Measurements from ENCODE around the gene SLC6A6. TPM values are rescaled to one million over a fixed set of nuclear protein-coding genes. Genes with fewer than 3 reads are reported as not detected.

The SLC6A6 gene
- polyA plus RNA-seq, 4 donors: 16.0 to 26.0 (median 21.2) TPM

- DNase-seq (ENCODE audit: low read depth in 4 of 4, low spot score in 2 of 4): no peak
Observed at GRCh38 chr3:14463330-14464140, 61.1 kb downstream of the SLC6A6 start.

GRCh38 chr3:14464141-14464465 is 61.7 kb downstream of the SLC6A6 start:
- DNase-seq (ENCODE audit: low read depth in 4 of 4, low spot score in 2 of 4): no peak

GRCh38 chr3:14464521-14464920 is 62.1 kb downstream of the SLC6A6 start:
- no peak for DNase-seq (ENCODE audit: low read depth in 4 of 4, low spot score in 2 of 4)

- no peak for DNase-seq (ENCODE audit: low read depth in 4 of 4, low spot score in 2 of 4)
Observed at GRCh38 chr3:14465425-14465824, 63.0 kb downstream of the SLC6A6 start.

GRCh38 chr3:14466179-14466903 is 63.9 kb downstream of the SLC6A6 start:
- no peak for DNase-seq (ENCODE audit: low read depth in 4 of 4, low spot score in 2 of 4)

- DNase-seq (ENCODE audit: low read depth in 4 of 4, low spot score in 2 of 4): no peak
Observed at GRCh38 chr3:14467814-14468620, 65.6 kb downstream of the SLC6A6 start.

- no peak for DNase-seq (ENCODE audit: low read depth in 4 of 4, low spot score in 2 of 4)
Observed at GRCh38 chr3:14468621-14468981, 66.2 kb downstream of the SLC6A6 start.

- no peak for DNase-seq (ENCODE audit: low read depth in 4 of 4, low spot score in 2 of 4)
Observed at GRCh38 chr3:14470461-14470860, 68.1 kb downstream of the SLC6A6 start.

- DNase-seq (ENCODE audit: low read depth in 4 of 4, low spot score in 2 of 4): no peak
Observed at GRCh38 chr3:14471016-14471415, 68.6 kb downstream of the SLC6A6 start.

GRCh38 chr3:14471690-14472089 is 69.3 kb downstream of the SLC6A6 start:
- DNase-seq (ENCODE audit: low read depth in 4 of 4, low spot score in 2 of 4): no peak

GRCh38 chr3:14472471-14473351 is 70.3 kb downstream of the SLC6A6 start:
- DNase-seq (ENCODE audit: low read depth in 4 of 4, low spot score in 2 of 4): no peak

- peak in 1 of 4 donors; percentile 70 for DNase-seq (ENCODE audit: low read depth in 4 of 4, low spot score in 2 of 4)
Observed at GRCh38 chr3:14473411-14473891, 71.0 kb downstream of the SLC6A6 start.

- DNase-seq (ENCODE audit: low read depth in 4 of 4, low spot score in 2 of 4): no peak
Observed at GRCh38 chr3:14474363-14475081, 72.1 kb downstream of the SLC6A6 start.

GRCh38 chr3:14475621-14476020 is 73.2 kb downstream of the SLC6A6 start:
- DNase-seq (ENCODE audit: low read depth in 4 of 4, low spot score in 2 of 4): no peak

- DNase-seq (ENCODE audit: low read depth in 4 of 4, low spot score in 2 of 4): no peak
Observed at GRCh38 chr3:14476583-14477265, 74.3 kb downstream of the SLC6A6 start.

- no peak for DNase-seq (ENCODE audit: low read depth in 4 of 4, low spot score in 2 of 4)
Observed at GRCh38 chr3:14477311-14477935, 75.0 kb downstream of the SLC6A6 start.

GRCh38 chr3:14478956-14479550 is 76.6 kb downstream of the SLC6A6 start:
- DNase-seq (ENCODE audit: low read depth in 4 of 4, low spot score in 2 of 4): no peak

- no peak for DNase-seq (ENCODE audit: low read depth in 4 of 4, low spot score in 2 of 4)
Observed at GRCh38 chr3:14479591-14479990, 77.2 kb downstream of the SLC6A6 start.
